ENCODE data around the gene SLC25A24.
A peak's percentile ranks its signal among the peaks of the same experiment; 100 is the strongest.
"Not testable (repeated sequence)": the region's sequence is repeated elsewhere in the genome, so short reads cannot be mapped to it uniquely, and the experiment has no call there.

The SLC25A24 gene

DNA sequence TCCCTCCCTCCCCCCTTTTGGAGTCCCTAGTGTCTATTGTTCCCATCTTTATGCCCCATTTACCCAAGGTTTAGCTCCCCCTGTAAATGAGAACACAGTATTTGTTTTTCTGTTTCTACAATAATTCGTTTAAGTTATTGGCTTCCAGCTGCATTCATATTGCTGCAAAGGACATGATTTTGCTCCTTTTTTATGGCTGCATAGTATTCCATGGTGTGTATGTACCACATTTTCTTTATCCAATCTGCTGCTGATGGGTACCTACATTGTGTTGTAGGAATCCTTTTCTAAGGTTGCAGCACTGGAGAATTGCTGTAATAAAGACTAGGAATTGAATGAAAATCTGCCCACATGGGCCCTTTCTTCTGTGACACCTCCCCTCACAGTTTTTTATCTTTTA, 6.8 kb downstream of the SLC25A24 start:
- DNase-seq = no peak

DNA sequence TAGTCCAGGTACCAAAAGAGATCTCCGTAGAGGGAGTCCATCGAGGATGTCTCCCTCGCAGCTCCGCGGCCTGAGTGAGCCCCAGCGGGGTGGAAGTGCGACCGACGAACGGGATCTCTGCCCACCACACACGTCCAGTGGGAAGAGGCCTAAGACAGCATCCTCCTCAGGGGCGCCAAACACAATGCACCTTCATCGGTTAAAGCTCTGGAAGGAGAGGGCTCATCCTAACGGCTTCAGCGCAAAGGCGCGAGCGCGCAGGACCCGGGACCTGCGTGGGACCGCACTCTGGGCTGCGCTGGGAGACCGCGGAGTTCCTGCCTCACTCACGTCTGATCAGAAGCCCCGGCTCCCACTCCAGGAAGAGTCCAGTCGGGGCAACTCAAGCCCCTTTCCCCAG, 7.6 kb downstream of the SLC25A24 start:
- DNase-seq = no peak

DNA sequence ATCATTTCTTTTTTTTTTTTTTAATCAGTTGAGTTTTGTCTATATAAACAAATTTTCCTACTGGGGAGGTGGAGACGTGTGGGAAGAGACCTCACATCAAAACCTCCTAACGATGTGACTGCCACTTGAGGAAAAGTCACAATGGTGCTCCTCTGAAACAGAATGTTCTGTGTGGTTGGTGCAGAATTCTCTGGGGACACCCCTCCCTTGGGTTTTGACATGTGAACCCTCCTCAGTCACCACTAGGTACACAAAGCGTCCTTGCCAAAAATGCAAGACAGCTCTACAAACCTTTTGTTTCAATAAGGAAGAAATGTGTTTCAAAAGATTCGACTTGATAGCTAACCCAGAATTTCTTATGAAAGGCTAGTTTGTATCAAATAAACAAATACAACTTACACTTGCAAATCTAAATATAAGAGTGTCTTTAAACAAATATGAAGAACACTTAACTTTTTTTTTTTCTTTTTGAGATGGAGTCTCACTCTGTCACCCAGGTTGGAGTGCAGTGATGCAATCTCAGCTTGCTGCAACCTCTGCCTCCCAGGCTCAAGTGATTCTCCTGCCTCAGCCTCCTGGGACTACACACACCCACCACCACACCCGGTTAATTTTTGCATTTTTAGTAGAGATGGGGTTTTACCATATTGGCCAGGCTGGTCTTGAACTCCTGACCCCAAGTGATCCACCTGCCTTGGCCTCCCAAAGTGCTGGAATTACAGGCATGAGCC, 9.3 kb downstream of the SLC25A24 start:
- no peak for DNase-seq

DNA sequence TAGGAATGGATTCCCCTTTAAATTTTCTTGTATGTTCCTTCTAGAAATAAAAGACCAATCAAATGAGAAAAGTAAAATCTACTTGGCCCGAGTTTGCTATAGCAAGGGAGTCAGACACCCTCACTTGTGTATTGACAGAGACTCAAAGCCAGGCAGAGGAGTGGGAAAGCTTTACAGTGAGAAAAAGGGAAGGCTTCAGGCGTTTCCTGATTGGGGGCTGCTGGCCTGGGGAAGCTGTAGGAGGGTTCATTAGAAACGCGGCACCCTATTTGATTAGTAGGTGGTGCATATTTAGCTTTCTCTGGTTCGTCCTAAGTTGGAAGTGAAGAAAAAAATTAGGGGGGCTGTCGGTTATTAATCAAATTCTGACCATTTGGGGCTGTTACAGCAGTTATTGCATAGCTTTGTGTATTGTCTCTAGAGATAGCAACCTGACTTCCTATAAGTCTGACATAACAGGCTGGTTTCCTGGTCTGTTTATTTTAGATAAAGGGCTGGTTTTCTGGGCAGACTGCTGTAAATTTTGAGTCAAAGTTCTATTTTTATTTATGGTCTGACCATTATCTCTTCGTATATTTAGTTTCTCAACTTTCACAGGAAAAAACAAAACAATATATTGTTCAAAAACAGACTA, 10.0 kb downstream of the SLC25A24 start:
- DNase-seq = no peak

DNA sequence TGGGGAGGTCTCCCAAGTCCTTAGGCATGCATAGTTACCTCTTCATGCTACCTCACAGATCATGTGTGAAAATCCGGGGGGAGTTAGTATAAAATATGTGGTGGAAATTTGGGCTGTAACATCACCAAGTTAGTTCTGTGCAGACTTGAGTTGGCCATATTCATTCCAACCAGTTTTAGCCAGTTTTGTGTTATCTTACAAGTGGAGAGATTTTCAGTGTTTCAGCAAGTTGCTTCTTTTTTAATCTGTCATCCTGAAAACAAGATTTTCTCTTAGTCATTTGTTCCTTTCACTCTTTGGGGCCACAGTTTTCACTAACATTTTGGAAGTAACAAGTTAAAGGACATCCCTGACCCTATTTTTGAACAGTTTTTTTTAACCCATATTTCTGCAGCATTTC, 11.3 kb downstream of the SLC25A24 start:
- no peak for DNase-seq

DNA sequence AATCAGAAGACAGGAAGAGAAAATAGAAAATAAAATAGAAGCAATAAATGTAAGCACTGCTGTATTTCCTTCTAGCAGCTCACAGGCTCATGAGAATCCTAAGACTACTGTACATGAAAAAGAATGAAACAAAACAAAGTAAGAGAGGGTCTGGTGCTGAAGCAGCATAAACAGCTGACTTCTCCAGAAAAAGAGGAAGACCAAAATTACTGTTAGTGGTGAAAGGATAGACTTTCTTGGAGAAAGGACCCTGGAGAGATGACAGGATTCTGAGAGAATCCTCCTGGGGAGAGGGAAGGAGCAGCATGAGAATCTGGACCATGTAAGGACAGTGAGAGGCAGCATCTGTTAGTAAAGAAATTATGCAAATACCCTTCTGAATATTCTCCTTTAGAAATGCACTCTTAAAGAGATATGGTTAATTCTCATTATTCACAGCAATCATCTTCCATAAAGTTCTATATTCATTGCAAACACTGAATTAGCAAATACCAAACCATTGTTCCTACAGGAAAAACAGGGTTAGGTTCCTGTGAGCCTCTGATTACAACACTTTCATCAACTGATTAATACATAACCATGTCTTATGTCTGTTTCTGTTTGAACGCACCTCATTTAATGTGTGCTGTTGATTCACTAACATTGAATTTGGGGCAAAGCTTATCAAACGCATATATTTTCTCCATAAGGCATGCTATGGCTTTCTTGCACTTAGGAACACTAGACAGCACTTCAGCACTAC, 17.0 kb downstream of the SLC25A24 start:
- DNase-seq = no peak

DNA sequence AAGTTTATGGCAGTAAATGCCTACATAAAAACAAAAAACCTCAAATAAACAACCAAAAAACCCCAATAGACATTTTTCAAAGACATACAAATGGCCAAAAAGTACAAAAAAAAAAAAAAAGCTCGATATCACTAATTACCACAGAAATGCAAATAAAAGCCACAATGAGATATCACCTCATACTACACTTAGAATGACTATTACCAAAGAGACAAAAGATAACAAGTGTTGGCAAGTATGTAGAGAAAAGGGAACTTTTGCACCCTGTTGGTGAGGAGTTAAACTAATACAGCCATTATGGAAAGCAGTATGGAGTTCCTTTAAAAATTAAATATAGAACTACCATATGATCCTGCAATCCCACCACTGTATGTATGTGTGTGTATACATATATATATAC, 21.1 kb downstream of the SLC25A24 start:
- DNase-seq = no peak

DNA sequence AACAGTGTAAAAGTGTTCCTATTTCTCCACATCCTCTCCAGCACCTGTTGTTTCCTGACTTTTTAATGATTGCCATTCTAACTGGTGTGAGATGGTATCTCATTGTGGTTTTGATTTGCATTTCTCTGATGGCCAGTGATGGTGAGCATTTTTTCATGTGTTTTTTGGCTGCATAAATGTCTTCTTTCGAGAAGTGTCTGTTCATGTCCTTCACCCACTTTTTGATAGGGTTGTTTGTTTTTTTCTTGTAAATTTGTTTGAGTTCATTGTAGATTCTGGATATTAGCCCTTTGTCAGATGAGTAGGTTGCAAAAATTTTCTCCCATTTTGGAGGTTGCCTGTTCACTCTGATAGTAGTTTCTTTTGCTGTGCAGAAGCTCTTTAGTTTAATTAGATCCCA, 37.7 kb downstream of the SLC25A24 start:
- not testable (repeated sequence) for DNase-seq

DNA sequence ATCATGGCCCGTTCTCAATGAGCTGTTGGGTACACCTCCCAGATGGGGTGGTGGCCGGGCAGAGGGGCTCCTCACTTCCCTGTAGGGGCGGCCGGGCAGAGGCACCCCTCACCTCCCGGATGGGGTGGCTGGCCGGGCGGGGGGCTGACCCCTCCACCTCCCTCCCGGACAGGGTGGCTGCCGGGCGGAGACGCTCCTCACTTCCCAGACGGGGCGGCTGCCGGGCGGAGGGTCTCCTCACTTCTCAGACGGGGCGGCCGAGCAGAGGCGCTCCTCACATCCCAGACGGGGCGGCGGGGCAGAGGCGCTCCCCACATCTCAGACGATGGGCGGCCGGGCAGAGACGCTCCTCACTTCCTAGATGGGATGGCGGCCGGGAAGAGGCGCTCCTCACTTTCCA, 40.2 kb downstream of the SLC25A24 start:
- DNase-seq = not testable (repeated sequence)

DNA sequence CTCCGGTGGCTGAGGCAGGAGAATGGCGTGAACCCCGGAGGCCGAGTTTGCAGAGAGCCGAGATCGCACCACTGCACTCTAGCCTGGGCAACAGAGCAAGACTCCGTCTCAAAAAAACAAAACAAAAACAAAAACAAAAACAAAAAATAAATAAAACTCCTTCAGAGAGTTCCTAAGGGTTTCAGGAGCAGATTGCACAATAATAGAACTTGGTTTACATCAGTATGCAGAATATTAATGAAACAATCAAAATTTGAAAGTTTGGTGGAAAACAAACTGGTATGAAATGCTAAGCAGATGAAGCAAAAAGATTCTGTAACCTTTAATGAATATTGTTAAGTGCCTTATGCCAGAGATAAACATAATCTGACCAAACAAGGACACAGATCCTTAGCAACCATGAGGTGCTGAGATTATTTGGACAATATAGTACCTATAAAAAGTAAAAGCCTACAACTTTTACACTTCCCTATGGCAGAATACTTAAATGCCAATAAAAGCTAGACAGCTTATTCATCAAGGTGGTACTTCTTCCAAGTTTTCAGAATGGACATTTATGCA, 41.2 kb downstream of the SLC25A24 start:
- DNase-seq = no peak

DNA sequence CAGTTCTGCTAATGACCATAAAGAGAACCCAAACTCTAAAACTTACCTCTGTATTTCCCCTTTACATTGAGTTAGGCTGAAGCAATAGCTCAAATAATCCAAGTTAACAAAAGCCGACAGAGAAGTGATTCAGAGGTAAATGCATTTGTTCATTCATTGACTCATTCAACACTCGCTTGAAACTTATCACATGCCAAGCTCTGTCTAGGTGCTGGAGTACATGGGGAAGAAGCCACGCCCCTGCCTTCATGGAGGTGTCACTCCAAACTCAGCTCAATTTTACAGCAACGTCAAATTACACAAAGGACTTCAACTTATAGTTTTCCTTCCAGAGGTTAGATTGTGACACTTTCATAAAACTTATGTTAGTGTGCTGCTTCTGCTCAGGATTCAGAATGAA, 45.8 kb downstream of the SLC25A24 start:
- DNase-seq = peak; percentile 16

DNA sequence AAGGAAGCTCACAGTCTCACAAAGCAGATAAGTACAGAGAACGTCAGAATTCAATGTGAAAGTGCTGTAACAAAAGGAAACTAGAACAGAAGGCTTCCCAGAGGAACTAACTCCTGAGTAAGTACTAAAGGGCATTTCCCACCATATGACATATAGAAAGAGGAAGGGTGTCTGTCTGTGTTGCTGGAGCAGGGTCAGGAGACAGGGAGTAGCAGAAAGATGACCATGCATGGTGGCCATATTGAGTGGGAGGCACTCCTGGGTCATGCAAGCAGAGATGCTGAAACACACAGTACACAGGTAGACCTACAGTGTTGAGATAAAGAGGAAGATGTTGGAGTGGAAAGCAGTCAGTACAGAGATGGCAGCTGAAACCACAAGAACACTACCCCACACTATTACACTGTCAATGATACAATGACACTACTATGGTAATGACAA, 47.3 kb downstream of the SLC25A24 start:
- no peak for DNase-seq

DNA sequence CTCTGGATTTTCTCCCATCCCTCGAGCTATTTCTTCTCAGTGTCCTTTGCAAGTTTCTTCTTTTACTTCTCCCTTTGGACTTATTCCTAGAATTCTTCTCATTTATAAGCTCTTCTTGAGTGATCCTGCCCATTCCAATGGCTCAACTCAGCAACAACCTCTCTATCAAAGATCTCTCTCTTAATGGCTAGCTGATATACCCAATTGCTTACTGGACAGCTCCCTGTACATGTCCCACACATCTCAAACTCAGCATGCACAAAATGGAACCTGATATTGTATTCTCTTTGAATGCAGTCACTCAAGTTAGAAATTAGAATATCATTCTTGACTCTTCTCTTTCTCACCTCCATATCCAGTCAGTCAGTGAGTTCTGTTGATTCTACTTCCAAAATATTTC, 48.6 kb downstream of the SLC25A24 start:
- no peak for DNase-seq

DNA sequence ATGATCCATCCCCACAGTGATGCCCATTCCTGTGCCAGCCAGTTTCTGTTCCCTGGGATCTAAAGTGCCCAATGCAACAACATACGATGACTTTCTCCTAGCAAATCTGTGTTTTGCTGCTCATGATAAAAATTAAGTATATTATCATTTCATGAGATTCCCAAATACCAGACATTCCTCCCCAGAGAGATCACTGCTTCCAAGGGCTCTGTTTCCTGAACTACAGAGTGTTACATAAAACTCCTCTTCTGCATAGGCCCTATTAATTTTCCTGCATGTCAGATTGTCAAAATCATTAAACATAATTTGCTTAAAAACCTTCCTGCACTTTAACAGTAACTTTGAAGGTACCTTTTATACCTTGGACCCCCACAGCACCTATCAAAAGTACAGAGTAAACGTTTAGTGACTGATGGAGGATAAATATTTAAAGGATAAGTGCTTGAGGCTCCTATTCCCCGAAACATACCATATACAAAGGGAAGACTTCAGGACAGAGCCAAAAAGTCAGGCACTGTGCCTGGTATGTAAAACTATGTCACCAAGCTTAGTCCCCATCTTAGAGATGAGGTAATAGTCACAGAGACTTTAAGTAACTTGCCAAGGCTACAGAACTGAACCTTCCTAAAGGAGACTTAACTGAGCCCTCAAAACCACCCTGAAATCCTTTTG, 50.2 kb downstream of the SLC25A24 start:
- DNase-seq = no peak

DNA sequence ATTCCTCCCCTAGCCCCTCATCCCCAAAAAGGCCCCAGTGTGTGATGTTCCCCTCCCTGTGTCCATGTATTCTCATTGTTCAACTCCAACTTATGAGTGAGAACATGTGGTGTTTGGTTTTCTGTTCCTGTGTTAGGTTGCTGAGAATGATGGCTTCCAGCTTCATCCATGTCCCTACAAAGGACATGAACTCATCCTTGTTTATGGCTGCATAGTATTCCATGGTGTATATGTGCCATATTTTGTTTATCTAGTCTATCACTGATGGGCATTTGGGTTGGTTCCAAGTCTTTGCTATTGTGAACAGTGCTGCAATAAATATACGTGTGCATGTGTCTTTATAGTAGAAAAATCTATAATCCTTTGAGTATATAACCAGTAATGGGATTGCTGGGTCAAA, 55.6 kb downstream of the SLC25A24 start:
- not testable (repeated sequence) for DNase-seq

DNA sequence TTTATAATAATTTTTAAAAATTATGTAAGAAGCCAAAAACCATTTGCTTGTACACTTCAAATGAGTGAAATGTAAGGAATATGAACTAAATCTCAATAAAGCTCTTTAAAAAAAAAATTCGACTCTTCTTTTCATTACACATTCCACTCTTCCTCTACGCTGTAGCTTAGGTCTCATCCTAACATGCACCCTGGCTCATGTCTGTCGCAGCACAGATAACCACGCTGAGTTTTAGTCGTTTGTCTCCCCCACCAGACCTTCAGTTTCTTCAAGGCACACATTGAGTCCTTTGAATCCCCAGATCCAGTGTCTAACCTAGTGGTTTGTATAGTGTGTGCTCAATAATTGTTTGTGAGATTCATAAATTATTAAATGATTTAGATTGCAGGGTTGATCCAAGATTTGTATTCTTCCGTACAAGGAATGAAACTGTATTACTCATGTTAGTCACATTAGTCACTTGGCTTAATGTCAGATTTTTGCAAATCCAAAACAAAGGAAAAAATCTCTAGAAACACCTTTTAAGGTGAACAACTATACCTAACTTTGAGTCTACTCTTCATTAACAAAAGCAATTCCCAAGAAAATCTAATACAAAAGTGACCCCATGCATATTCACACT, 57.3 kb downstream of the SLC25A24 start:
- DNase-seq = peak; percentile 49

DNA sequence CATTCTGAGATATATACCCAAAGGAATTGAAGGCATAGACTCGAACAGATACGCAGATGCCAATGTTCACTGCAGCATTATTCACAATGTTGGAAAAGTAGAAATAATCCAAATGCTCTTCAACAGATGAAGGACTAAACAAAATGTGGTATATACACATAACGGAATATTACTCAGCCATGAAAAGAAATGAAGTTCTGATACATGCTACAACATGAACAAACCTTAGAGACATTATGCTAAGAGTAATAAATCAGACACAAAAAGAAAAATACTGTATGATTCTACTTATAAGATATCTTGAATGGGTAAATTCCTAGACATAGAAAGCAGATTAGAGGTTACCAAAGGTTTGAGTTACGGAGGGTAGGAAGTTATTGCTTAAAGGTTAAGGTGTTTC, 57.9 kb downstream of the SLC25A24 start:
- DNase-seq = no peak

DNA sequence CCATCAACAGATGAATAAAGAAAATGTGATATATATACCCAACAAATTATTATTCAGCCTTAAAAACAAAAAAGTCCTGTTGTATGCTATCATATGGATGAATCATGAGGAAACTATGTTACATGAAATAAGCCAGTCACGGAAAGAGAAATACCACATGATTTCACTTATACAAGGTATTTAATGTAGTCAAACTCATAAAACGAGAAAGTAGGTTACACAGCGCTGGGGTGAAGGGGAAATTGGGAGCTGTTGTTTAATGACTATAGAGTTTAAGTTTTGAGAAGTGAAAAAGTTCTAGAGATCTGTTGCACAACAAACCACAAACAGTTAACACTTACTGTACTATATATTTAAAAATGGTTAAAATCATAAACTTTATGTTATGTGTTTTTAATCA, 58.5 kb downstream of the SLC25A24 start:
- peak; percentile 59 for DNase-seq

DNA sequence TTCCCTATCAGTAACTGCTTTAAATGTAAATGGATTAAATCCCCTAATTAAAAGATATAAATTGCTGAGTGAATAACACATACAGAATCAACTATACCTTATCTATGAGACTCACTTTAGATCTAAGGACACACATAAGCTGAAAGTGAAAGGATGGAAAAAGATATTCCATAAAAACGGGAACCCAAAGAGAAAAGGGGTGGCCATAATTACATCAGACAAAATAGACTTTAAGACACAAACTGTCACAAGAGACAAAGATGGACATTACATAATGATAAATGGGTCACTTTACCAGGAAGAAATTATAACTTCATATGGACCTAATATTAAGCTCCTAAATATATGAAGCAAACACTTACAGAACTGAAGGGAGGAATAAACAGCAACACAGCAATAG, 59.2 kb downstream of the SLC25A24 start:
- DNase-seq = no peak

DNA sequence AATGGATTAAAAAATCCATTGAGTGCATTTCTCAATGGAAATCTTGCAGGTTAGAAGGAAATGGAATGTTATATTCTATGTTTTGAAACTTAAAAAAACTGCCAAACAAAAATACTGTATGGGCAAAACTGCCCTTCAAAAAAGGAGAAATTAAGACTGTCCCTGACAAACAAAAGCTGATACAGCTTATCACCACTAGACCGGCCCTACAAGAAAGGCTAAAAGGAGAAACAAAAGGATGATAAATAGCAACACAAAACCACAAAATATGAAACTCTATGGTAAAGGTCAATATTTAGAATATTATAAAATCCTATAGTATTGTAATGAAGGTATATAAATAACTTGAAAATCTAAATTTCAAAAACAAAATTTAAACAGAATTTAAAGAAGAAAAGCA, 60.0 kb downstream of the SLC25A24 start:
- DNase-seq = no peak

DNA sequence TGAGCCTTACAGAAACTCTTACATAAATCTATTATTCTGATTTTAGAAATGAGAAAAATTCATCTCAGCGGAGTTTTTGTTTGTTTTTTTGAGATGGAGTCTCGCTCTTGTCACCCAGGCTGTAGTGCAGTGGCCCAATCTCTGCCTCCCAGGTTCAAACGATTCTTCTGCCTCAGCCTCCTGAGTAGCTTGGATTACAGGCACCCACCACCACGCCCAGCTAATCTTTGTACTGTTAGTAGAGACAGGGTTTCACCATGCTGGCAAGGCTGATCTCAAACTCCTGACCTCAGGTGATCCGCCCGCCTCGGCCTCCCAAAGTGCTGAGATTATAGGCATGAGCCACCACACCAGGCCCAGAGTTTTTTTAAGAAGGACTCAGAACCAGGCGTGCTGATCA, 60.6 kb downstream of the SLC25A24 start:
- not testable (repeated sequence) for DNase-seq

DNA sequence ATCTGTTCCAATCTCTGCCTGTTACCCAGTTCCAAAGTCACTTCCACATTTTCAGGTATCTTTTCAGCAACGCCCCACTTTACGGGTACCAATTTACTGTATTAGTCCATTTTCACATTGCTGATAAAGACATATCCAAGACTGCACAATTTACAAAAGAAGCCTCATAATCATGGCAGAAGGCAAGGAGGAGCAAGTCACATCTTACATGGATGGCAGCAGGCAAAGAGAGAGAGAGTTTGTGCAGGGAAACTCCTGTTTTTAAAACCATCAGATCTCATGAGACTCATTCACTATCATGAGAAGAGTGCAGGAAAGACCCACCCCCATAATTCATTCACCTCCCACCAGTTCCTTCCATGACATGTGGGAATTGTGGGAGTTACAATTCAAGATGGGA, 67.0 kb downstream of the SLC25A24 start:
- not testable (repeated sequence) for DNase-seq

DNA sequence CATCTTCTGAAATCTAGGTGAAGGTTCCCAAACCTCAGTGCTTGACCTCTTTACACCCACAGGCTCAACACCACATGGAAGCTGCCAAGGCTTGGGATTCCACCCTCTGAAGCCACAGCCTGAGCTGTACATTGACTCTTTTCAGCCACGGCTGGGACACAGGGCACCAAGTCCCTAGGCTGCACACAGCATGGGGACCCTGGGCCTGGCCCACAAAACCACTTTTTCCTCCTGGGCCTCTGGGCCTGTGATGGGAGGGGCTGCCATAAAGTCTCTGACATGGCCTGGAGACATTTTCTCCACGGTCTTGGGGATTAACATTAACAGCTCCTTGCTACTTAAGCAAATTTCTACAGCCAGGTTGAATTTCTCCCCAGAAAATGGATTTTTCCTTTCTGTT, 67.8 kb downstream of the SLC25A24 start:
- not testable (repeated sequence) for DNase-seq

Measured in HCEC 1CT (cell line).